Motor neuron (in vitro differentiated cells): Measurements from ENCODE around the gene EFCAB9. TPM values are rescaled to one million over a fixed set of nuclear protein-coding genes. Genes with fewer than 3 reads are reported as not detected.

Experiments
- ATAC-seq, 8 experiments: fragments of 200-7000 bp; cut with Tn5 transposase; replicated peaks in 6 of 8; 2 replicates each; pipeline ENCODE4 v1.8.0; 2021; ENCODE audit warnings: mild to moderate bottlenecking in 8 of 8, moderate library complexity in 8 of 8
- H3K27ac ChIP-seq, 2 donors: fragments of 250-450 bp; sonication (Bioruptor Pico); 2 replicates each; pipeline ENCODE4 v1.9.0; 2021; ENCODE audit warnings: antibody characterized with exemption in 2 of 2, mild to moderate bottlenecking in 2 of 2, moderate library complexity in 1 of 2
- H3K4me1 ChIP-seq, 2 donors: fragments of 250-450 bp; sonication (Bioruptor Pico); replicated peaks in 1 of 2; 2 replicates each; pipeline ENCODE4 v1.6.1; 2021; ENCODE audit warnings: antibody characterized with exemption in 2 of 2, mild to moderate bottlenecking in 2 of 2, moderate library complexity in 1 of 2
- H3K4me3 ChIP-seq, 5 donors: fragments of 250-450 bp; sonication (Bioruptor Pico); 2 replicates each; pipeline ENCODE4 v1.9.0; 2021; ENCODE audit warnings: antibody characterized with exemption in 5 of 5, mild to moderate bottlenecking in 5 of 5, moderate library complexity in 4 of 5
- WGBS, 10 experiments: fragments of 450-650 bp; shearing (Covaris generic); methylation state at CpG; one replicate each; pipeline ENCODE4 v1.0.0; 2022; 5-methylcytosine and 5-hydroxymethylcytosine counted together
- in situ Hi-C, 9 experiments: fragments of 400-800 bp; cut with MboI; loops; one replicate each; pipeline ENCODE4 v1.15.0; 2021; ENCODE audit warnings: low sequenced_read_pairs in 9 of 9, low pct_unique_long_range_greater_than_20kb in 2 of 9; ENCODE audit not compliant: unreplicated experiment in 9 of 9
- total RNA-seq, 8 experiments: library from RNA; unstranded; fragments of 300-600 nt; gene quantifications; 2 replicates each; pipeline versions ENCODE4 v1.2.3 to v1.2.4, GENCODE V29; 2022

The EFCAB9 gene
- total RNA-seq, 8 experiments from 2014 or later, result not detected

DNA sequence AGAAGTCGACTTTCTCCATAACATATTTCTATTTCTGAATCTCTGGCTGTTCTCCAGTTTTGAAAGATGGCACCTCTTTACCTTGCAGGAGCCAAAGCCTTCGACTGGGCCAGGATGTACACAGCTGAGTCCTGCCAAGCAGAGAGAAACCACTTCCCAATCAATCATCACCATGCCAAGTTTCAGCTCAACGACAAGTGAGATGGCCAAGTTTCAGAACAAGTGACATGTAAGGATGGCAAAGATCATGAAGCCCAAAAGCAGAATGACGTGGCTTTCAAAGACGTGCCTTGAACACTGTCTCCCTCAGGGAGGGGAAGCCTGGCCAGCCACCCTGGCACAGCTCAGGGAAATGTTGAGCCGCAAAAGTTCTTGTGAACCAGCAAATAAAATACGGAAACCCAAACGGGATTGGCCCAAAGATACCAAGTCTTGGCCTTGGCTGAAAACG is 23.7 kb upstream of the EFCAB9 start:
- H3K27ac ChIP-seq, result no peak overlapping the region
- ATAC-seq, result no peak
- whole genome bisulfite sequencing, 10 experiments, result 37 to 100% (median 77%) methylated on average over 1 to 6 of the region's 9 CpGs; no CpG with 5 or more reads in 4 of the 10 experiments
- no peak overlapping the region for H3K4me3 ChIP-seq
- peaks cover 9 to 18% of the 10 kb centered on the region in 2 donors for H3K4me1 ChIP-seq
- in situ Hi-C loops, result no loop called here

DNA sequence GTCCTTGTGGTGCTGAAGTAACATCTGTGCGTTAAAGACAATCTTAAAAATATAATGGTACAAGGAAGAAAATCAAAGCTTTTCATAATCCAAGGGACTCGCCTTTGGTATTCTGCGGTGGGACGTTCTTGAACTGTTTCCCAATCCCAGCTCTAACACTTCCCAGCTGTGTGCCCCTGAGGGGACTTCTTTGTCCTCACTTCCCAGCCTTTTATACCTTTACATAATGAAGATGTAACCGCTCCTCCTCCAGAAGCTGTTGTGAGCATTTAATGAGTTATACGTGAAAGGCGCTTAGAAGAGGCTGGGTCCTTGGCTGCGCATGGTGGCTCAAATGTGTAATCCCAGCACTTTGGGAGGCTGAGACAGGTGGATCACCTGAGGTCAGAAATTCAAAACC is 22.9 kb upstream of the EFCAB9 start:
- 57 to 100% (median 67%) methylated on average over 1 to 8 of the region's 8 CpGs; no CpG with 5 or more reads in 3 of the 10 experiments for WGBS, 10 experiments
- Histone ChIP-seq H3K27ac (no peak overlapping the region), H3K4me1 (peaks cover 9 to 18% of the 10 kb centered on the region in 2 donors), H3K4me3 (no peak overlapping the region)
- in situ Hi-C loops, result no loop called here
- ATAC-seq, result no peak

DNA sequence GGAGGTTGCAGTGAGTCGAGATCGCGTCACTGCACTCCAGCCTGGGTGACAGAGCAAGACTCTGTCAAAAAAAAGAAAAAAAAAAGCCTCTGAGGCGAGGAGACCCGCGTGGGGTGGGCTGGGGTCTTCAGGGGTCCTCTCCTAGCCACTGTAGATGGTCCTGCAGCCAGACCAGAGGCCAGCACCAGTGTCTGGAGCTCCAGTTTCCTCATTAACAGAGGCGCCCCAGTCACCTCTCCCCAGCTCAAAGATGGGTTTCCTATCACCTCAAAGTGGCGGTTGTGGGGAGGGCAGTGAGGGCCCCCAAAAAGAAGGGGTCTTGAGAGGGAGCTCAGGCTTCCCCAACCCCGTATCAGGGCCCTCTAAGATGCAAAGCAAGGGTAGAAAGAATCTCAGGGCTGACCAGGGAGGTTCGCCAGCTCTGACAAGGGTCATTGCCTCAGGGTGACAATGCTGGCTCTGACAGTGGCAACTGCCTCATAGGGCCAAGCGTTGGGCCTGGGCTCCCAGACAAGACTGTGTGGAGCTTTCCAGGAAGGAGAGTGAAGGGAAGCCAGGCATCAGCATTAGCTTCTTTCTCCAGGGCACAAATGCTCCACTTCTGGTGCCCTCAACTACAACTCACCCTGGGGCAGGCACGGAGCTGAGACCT is 20.9 kb upstream of the EFCAB9 start:
- peak in 3 of 8 experiments; percentile 29 to 58 (median 34) for ATAC-seq
- Histone ChIP-seq H3K27ac (no peak overlapping the region), H3K4me3 (no peak overlapping the region), H3K4me1 (peaks cover 2 to 11% of the 10 kb centered on the region in 2 donors)
- WGBS, 10 experiments, result 33 to 93% (median 80%) methylated on average over 1 to 3 of the region's 12 CpGs; no CpG with 5 or more reads in 5 of the 10 experiments
- in situ Hi-C loops, result no loop called here

DNA sequence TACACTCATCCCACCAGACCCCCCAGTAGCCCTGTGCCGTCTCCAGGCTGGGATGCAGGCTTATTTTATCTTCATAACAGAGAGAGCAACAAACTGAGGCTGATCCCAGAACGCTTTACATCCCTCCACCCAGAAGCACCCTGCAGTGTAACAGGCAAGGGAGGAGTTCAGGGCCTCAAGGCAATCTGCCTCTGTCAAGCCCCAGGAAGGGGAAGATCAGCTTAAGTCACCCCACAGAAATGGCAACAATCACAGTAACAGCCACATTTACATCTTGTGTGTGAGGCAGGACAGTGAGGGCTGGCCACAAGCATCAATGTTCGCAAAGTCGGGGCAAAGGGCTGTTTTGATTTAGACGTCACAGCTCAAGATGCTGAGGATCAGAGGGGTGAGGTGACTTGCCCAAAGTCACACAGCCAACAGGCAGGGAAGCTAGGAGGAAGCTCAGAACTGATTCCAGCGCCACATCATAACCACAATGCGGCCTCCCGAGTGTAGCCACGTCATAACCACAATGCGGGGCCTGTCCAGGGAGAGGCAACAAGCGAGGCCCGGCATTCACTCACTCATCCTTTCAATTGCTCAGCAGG is 20.3 kb upstream of the EFCAB9 start:
- peak in 2 of 8 experiments; percentile 72 to 75 for ATAC-seq
- no peak overlapping the region for H3K4me3 ChIP-seq
- H3K27ac ChIP-seq, result no peak overlapping the region
- peaks cover 2 to 8% of the 10 kb centered on the region in 2 donors for H3K4me1 ChIP-seq
- WGBS, 10 experiments, result 67 to 100% (median 94%) methylated on average over 1 to 6 of the region's 12 CpGs; no CpG with 5 or more reads in 4 of the 10 experiments
- in situ Hi-C loops, result no loop called here

DNA sequence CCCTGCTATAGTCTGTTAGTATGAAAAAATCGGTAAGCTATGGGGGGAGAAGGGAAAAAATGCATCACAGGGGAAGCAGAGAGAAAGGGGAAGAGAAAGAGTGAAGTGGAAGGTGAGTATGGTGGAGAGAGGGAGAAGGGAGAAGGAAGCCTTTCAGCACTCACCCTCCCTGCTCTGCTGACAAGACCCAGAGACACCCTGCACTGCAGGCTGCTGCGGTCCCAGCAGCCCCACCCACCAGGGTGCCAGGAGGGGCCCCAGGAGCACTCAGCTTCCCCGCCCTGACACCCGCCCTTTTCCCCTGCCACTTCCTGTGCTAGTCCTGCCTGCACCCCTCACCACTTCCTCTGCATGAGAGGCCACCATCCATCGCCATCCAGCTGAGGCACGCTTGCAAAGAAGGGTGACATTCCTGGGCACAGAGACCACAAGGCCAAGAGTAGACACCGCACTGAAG is 18.7 kb upstream of the EFCAB9 start:
- in situ Hi-C loops, result no loop called here
- H3K4me3 ChIP-seq, result no peak overlapping the region
- no peak overlapping the region for H3K27ac ChIP-seq
- peak in 1 of 8 experiments; percentile 10 for ATAC-seq
- WGBS, 10 experiments, result 50 to 68% methylated on average over 1 to 4 of the region's 7 CpGs; no CpG with 5 or more reads in 8 of the 10 experiments
- peaks cover 2 to 8% of the 10 kb centered on the region in 2 donors for H3K4me1 ChIP-seq

DNA sequence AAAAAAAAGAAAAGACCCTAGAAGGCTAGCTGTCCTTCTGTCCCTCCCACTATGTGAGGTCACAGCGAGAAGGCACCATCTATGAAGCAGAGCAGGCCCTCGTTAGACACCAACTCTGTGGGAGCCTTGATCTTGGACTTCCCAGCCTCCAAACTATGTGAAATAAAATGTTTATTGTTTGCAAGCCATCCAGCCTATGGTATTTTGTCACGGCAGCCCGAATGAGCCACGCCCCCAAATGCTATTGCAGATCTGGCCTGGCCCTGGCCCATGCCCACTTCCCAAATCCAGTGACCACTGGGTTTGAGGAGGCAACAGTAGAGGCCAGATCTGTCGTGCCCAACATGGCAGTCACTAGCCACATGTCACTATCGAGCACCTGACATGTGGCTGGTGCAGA is 16.8 kb upstream of the EFCAB9 start:
- Histone ChIP-seq H3K4me1 (peaks cover 2 to 8% of the 10 kb centered on the region in 2 donors), H3K27ac (no peak overlapping the region), H3K4me3 (no peak overlapping the region)
- ATAC-seq, result no peak
- WGBS, 10 experiments, result 78 to 91% (median 82%) methylated on average over 1 to 6 of the region's 7 CpGs; no CpG with 5 or more reads in 6 of the 10 experiments
- in situ Hi-C loops, result no loop called here

DNA sequence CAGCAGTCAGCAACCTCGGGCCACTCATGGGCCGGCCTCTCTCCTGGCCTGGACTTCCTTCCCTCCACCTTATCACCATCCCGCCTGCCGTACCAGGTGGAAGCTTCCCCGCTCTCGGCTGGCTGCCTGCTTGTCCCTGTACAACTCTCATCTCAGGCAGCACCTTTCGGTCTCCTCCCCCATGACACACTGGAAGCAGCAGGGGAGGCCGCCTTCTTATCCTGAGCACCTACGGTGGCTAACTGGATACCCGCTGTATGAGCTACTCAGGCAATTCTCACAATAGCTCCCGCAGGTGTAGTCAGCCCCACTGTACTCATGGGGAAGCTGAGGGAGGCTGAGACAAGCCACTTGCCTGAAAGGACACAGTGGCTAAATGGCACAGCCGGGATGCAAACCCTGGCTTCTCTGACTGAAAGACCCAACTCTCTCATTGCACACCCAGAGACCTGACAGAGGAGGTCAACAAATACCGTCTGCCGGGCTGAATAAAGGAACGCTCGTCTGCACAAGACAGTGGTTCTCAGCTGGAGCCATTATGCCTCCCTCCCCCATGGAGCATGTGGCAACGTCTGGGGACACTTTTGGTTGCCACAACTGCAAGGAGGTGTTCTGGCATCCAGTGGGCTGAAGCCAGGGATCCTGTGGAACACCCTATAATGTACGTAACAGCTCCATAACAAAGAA is 15.5 kb upstream of the EFCAB9 start:
- 41 to 97% (median 76%) methylated on average over 2 to 14 of the region's 18 CpGs; no CpG with 5 or more reads in 2 of the 10 experiments for WGBS, 10 experiments
- Histone ChIP-seq H3K4me1 (peaks cover 2 to 8% of the 10 kb centered on the region in 2 donors), H3K4me3 (no peak overlapping the region), H3K27ac (no peak overlapping the region)
- no peak for ATAC-seq
- in situ Hi-C loops, result no loop called here

DNA sequence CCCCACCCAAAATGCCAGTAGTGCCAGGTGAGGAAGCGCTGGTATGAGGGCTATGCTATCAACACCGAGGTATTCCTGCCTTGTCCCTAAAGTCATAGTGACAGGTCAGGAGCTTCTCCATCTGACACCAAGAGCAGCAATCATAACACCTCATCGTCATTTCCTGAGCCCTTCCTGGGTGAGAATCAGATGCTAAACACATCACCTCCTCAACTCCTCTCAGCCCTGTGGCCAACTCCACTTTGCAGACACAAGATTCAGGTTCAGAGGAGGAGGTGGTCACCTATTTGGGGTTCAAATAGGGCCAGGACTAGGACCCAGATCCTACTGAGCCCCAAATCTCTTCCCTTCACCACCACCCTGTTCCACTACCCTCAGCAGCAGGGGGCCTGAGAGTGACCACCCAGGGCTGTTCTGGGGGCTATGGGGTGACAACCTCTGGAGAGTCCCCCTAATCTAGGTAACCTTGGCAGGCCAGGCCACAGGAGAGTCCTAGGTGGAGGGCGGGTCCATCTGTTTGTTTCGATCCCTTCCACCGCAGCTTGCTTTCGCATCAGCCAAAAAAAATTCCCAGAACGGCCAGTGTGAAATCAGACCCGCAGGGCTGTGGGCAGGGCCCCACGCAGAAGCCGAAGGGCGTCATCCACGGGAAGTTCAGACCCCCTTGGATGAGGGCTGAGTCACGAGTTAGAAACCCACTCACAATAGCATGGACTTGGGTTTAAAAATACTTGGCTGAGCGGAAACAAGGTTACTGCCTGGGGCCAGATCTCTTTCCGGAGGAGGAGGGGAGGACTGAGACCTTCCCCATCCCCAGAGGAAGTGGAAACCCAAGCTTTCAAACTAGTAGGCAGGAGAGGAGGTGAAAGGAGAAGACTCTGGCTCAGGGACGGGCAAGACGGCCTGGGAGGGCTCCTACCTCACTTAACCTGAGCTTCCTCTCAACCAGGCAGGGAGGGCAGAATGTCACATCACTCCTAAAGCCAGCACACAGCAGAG is 14.7 kb upstream of the EFCAB9 start:
- no peak overlapping the region for H3K27ac ChIP-seq
- ATAC-seq, result peak in 1 of 8 experiments; percentile 52
- 63 to 94% (median 75%) methylated on average over 1 to 12 of the region's 18 CpGs; no CpG with 5 or more reads in 3 of the 10 experiments for WGBS, 10 experiments
- in situ Hi-C loops, result no loop called here
- no peak overlapping the region for H3K4me3 ChIP-seq
- H3K4me1 ChIP-seq, result peaks cover 2 to 6% of the 10 kb centered on the region in 2 donors

DNA sequence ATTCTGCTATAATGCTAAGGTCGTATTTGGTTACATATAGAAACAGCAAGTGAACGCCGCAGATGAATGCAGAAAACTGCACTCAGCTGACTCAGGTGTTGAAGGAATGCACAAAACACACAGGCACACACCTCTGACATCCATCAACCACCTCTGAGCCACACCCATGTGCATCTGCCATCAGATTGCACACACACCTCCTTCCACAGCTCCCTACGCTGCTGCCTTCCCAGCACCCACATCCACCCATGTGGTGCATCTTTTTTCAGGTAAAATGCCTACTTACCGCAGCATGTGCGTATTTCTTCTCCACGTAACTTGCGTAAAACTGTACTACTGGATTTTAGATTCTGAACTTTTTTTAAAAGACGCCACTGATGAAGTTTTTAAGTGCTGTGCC is 13.0 kb upstream of the EFCAB9 start:
- no peak overlapping the region for H3K27ac ChIP-seq
- no peak for ATAC-seq
- no peak overlapping the region for H3K4me3 ChIP-seq
- WGBS, 10 experiments, result 90 to 100% (median 99%) methylated on average over 2 to 9 of the region's 9 CpGs
- in situ Hi-C loops, result loop anchor here in 1 of 9 experiments (10.0 kb wide), 1 partner anchor 76 kb away; no protein-coding TSS in a partner anchor
- H3K4me1 ChIP-seq, result no peaks in the 10 kb centered on the region

DNA sequence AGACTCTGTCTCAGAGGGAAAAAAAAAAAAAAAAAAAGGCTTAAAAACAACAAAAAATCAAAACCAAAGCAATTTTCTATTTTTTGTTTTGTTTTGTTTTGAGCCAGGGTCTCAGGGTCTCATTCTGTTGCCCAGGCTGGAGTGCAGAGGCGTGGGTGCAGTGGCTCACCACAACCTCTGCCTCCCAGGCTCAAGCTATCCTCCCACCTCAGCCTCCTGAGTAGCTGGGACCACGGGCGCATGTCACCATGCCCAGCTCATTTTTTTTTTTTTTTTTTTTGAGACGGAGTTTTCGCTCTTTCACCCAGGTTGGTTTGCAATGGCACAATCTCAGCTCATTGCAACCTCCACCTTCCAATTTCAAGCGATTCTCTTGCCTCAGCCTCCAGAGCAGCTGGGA is 11.7 kb upstream of the EFCAB9 start:
- WGBS, 10 experiments, result 93 to 100% (median 98%) methylated on average over 1 to 6 of the region's 6 CpGs; no CpG with 5 or more reads in 2 of the 10 experiments
- H3K4me3 ChIP-seq, result no peak overlapping the region
- in situ Hi-C loops, result loop anchor here in 1 of 9 experiments (10.0 kb wide), 1 partner anchor 77 kb away; no protein-coding TSS in a partner anchor
- no peak for ATAC-seq
- no peak overlapping the region for H3K27ac ChIP-seq
- H3K4me1 ChIP-seq, result peaks cover 6 to 10% of the 10 kb centered on the region in 2 donors

DNA sequence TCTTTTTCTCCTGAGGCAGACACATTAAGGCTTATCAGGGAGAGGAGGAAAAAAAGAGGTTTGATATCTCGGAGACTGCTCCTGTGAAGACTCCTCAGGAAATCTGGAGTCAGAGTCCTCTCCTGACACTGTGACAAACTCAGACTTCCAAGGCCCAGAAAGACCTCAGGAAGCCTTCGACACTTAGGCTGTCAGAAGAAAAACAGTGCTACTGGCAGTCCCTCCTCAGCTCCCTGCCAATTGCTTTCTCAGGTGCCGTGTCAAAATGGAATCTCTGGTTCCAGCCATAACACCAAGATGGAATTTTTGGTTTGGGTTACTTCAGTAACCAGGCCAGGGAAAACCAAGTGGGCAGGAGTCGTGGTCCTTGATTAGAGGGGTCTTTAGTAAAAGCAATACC is 10.1 kb upstream of the EFCAB9 start:
- in situ Hi-C loops, result loop anchor here in 1 of 9 experiments (10.0 kb wide), 1 partner anchor 79 kb away; no protein-coding TSS in a partner anchor
- 75 to 100% (median 94%) methylated on average over 1 to 3 of the region's 4 CpGs; no CpG with 5 or more reads in 4 of the 10 experiments for WGBS, 10 experiments
- H3K4me1 ChIP-seq, result peaks cover 6 to 10% of the 10 kb centered on the region in 2 donors
- no peak overlapping the region for H3K4me3 ChIP-seq
- ATAC-seq, result no peak
- H3K27ac ChIP-seq, result no peak overlapping the region

DNA sequence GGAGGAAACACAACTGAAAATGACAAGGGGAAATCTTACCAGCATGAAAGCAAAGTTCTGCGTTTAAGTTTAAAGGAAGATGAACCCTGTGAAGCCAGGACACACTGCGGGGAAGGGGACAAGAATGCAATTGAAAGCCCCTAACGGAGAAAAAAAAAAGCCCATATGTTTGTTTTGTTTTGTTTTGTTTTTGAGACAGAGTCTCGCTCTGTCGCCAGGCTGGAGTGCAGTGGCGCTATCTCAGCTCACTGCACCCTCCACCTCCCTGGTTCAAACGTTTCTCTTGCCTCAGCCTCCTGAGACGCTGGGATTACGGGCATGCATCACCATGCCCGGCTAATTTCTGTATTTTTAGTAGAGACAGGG is 8.9 kb upstream of the EFCAB9 start:
- no peak for ATAC-seq
- Histone ChIP-seq H3K4me1 (peaks cover 6 to 10% of the 10 kb centered on the region in 2 donors), H3K4me3 (no peak overlapping the region), H3K27ac (no peak overlapping the region)
- in situ Hi-C loops, result loop anchor here in 1 of 9 experiments (10.0 kb wide), 1 partner anchor 80 kb away; no protein-coding TSS in a partner anchor
- 68 to 100% (median 80%) methylated on average over 1 to 6 of the region's 10 CpGs; no CpG with 5 or more reads in 1 of the 10 experiments for WGBS, 10 experiments
